ENCODE results near the gene RNF38. TPM values are rescaled to one million over a fixed set of nuclear protein-coding genes. Genes with fewer than 3 reads are reported as not detected.
"Not testable (repeated sequence)": the region's sequence is repeated elsewhere in the genome, so short reads cannot be mapped to it uniquely, and the experiment has no call there.

Gene RNF38
- 2.8 TPM for polyA plus RNA-seq (2012; ENCODE audit: insufficient read depth, insufficient read length, low read depth)

- Histone ChIP-seq H3K36me3 (no peaks in the 10 kb centered on the region; the same call in 1 of the 2 replicates), H3K4me1 (peaks cover 4% of the 10 kb centered on the region)
- DNase-seq: no peak
These were observed at the start of gene RNF38 for GRCh38 chr9:36399980-36400331. Gene RNF38 (minus strand): TSS chr9:36400269. CDS start chr9:36400108, 161 bp downstream.

GRCh38 chr9:36448555-36448954, 48.5 kb upstream of the RNF38 start:
- DNase-seq; H3K36me3 ChIP-seq; H3K4me1 ChIP-seq; H3K27me3 ChIP-seq; H3K4me3 ChIP-seq (ENCODE audit: low read depth, low read length); H3K9me3 ChIP-seq: not testable (repeated sequence)

More at GRCh38 chr9:36399980-36400331, at the start of gene RNF38:
- no peaks in the 10 kb centered on the region for H3K9me3 ChIP-seq
- H3K27me3 ChIP-seq: no peaks in the 10 kb centered on the region
- peak within 1 kb of the TSS; percentile 71 for H3K4me3 ChIP-seq (ENCODE audit: low read depth, low read length)
- TF ChIP-seq CTCF (IDR thresholded peaks at IDR 0.05; ENCODE audit: low read depth, low read length): no peak

- no peaks in the 10 kb centered on the region for H3K9me3 ChIP-seq
- no peak overlapping the region for H3K4me3 ChIP-seq (ENCODE audit: low read depth, low read length)
- H3K4me1 ChIP-seq: no peaks in the 10 kb centered on the region; the same call in 1 of the 2 replicates
- DNase-seq: no peak
- TF ChIP-seq CTCF (IDR thresholded peaks at IDR 0.05; ENCODE audit: low read depth, low read length): no peak
- no peaks in the 10 kb centered on the region for H3K36me3 ChIP-seq
- no peaks in the 10 kb centered on the region for H3K27me3 ChIP-seq
These were observed 47.9 kb upstream of the RNF38 start for GRCh38 chr9:36448017-36448416.

- not testable (repeated sequence) for H3K4me3 ChIP-seq (ENCODE audit: low read depth, low read length); H3K4me1 ChIP-seq; DNase-seq; H3K27me3 ChIP-seq; H3K36me3 ChIP-seq; H3K9me3 ChIP-seq
These were observed 46.6 kb upstream of the RNF38 start for GRCh38 chr9:36446678-36447077.

GRCh38 chr9:36445800-36446361, 45.8 kb upstream of the RNF38 start:
- Histone ChIP-seq H3K4me3 (ENCODE audit: low read depth, low read length) (no peak overlapping the region), H3K4me1 (no peaks in the 10 kb centered on the region; the same call in 1 of the 2 replicates), H3K36me3 (no peaks in the 10 kb centered on the region), H3K27me3 (no peaks in the 10 kb centered on the region), H3K9me3 (no peaks in the 10 kb centered on the region)
- TF ChIP-seq CTCF (IDR thresholded peaks at IDR 0.05; ENCODE audit: low read depth, low read length): no peak
- no peak for DNase-seq

GRCh38 chr9:36444203-36444602, 44.1 kb upstream of the RNF38 start:
- no peak for TF ChIP-seq CTCF (IDR thresholded peaks at IDR 0.05; ENCODE audit: low read depth, low read length)
- Histone ChIP-seq H3K9me3 (no peaks in the 10 kb centered on the region), H3K4me1 (no peaks in the 10 kb centered on the region)

GRCh38 chr9:36443581-36443980, 43.5 kb upstream of the RNF38 start:
- no peaks in the 10 kb centered on the region for H3K27me3 ChIP-seq
- no peaks in the 10 kb centered on the region for H3K4me1 ChIP-seq
- no peak overlapping the region for H3K4me3 ChIP-seq (ENCODE audit: low read depth, low read length)
- H3K9me3 ChIP-seq: no peaks in the 10 kb centered on the region
- no peak for DNase-seq
- no peak for TF ChIP-seq CTCF (IDR thresholded peaks at IDR 0.05; ENCODE audit: low read depth, low read length)
- no peaks in the 10 kb centered on the region for H3K36me3 ChIP-seq

More at GRCh38 chr9:36444203-36444602, 44.1 kb upstream of the RNF38 start:
- Histone ChIP-seq H3K36me3 (no peaks in the 10 kb centered on the region), H3K27me3 (no peaks in the 10 kb centered on the region), H3K4me3 (ENCODE audit: low read depth, low read length) (no peak overlapping the region)
- no peak for DNase-seq

All from BE2C (cell line).